Peyer's patch (tissue), 4 donors: ENCODE data around the gene CDH12. TPM values are rescaled to one million over a fixed set of nuclear protein-coding genes. Genes with fewer than 3 reads are reported as not detected.

ENCODE experiments used
- DNase-seq, 3 donors: peaks; one replicate each; pipeline ENCODE4 v3.0.0-alpha.2; 2017 to 2019
- H3K27ac ChIP-seq, 4 donors: fragments of 200-600 bp; sonication (generic); one replicate each; pipeline ENCODE4 v1.5.1; 2016 to 2019
- H3K27me3 ChIP-seq, 2 donors: fragments of 200-600 bp; sonication (generic); one replicate each; pipeline ENCODE4 v1.5.1; 2019
- H3K36me3 ChIP-seq, 3 donors: fragments of 200-600 bp; sonication (generic); one replicate each; pipeline ENCODE4 v1.5.1; 2016 to 2019
- H3K4me1 ChIP-seq, 4 donors: fragments of 200-600 bp; sonication (generic); one replicate each; pipeline ENCODE4 v1.5.1; 2016 to 2019
- H3K4me3 ChIP-seq, 4 donors: fragments of 200-600 bp; sonication (generic); 1 replicate in 3 of 4; 2 replicates in 1 of 4; pipeline ENCODE4 v1.5.1; 2016 to 2019; ENCODE audit warnings: mild to moderate bottlenecking in 1 of 4
- H3K9me3 ChIP-seq, 4 donors: fragments of 200-600 bp; sonication (generic); one replicate each; pipeline ENCODE4 v1.5.1; 2016 to 2019; ENCODE audit warnings: mild to moderate bottlenecking in 1 of 4
- POLR2A ChIP-seq, 2 donors: fragments of 450-650 bp; IDR thresholded peaks; one replicate each; pipeline ENCODE4 v1.5.1; 2017; ENCODE audit warnings: antibody characterized with exemption in 2 of 2, mild to moderate bottlenecking in 2 of 2, moderate library complexity in 2 of 2
- total RNA-seq, 4 donors: library from RNA; depleted of rRNA; stranded (reverse); fragments of >200 nt; gene quantifications; one replicate each; pipeline ENCODE4 v1.1.0, GENCODE V29; 2016
- TF ChIP-seq, protein P1 (sequence below), 6 experiments: fragments of 450-650 bp in 4 of 6; fragments of 200-600 bp in 2 of 6; sonication (generic) in 1 of 6; IDR thresholded peaks; one replicate each; pipeline ENCODE4 v1.5.1; 2017 to 2019; ENCODE audit warnings: antibody characterized with exemption in 6 of 6, mild to moderate bottlenecking in 3 of 6, moderate library complexity in 1 of 6

The CDH12 gene
- total RNA-seq, 4 donors from 2014 or later: not detected

GRCh38 chr5:22076586-22076985, 776.6 kb downstream of the CDH12 start:
- no peak for DNase-seq
- no peaks in the 10 kb centered on the region for H3K9me3 ChIP-seq
- H3K36me3 ChIP-seq: no peaks in the 10 kb centered on the region

GRCh38 chr5:22070186-22070728, 782.9 kb downstream of the CDH12 start:
- TF ChIP-seq POLR2A (IDR thresholded peaks at IDR 0.05): no peak
- TF ChIP-seq, protein P1, sequence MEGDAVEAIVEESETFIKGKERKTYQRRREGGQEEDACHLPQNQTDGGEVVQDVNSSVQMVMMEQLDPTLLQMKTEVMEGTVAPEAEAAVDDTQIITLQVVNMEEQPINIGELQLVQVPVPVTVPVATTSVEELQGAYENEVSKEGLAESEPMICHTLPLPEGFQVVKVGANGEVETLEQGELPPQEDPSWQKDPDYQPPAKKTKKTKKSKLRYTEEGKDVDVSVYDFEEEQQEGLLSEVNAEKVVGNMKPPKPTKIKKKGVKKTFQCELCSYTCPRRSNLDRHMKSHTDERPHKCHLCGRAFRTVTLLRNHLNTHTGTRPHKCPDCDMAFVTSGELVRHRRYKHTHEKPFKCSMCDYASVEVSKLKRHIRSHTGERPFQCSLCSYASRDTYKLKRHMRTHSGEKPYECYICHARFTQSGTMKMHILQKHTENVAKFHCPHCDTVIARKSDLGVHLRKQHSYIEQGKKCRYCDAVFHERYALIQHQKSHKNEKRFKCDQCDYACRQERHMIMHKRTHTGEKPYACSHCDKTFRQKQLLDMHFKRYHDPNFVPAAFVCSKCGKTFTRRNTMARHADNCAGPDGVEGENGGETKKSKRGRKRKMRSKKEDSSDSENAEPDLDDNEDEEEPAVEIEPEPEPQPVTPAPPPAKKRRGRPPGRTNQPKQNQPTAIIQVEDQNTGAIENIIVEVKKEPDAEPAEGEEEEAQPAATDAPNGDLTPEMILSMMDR (IDR thresholded peaks at IDR 0.05): no peak
- Histone ChIP-seq H3K27ac (no peak overlapping the region), H3K4me1 (no peaks in the 10 kb centered on the region), H3K9me3 (no peaks in the 10 kb centered on the region), H3K36me3 (no peaks in the 10 kb centered on the region), H3K4me3 (no peak overlapping the region), H3K27me3 (no peaks in the 10 kb centered on the region)
- no peak for DNase-seq

More at GRCh38 chr5:22076586-22076985, 776.6 kb downstream of the CDH12 start:
- Histone ChIP-seq H3K27ac (no peak overlapping the region), H3K4me1 (no peaks in the 10 kb centered on the region), H3K27me3 (no peaks in the 10 kb centered on the region), H3K4me3 (no peak overlapping the region)
- TF ChIP-seq, protein P1 (IDR thresholded peaks at IDR 0.05): no peak
- no peak for TF ChIP-seq POLR2A (IDR thresholded peaks at IDR 0.05)

- no peak for TF ChIP-seq POLR2A (IDR thresholded peaks at IDR 0.05)
- TF ChIP-seq, protein P1 (IDR thresholded peaks at IDR 0.05): no peak
- no peak for DNase-seq
- no peak overlapping the region for H3K27ac ChIP-seq
- no peaks in the 10 kb centered on the region for H3K36me3 ChIP-seq
- no peaks in the 10 kb centered on the region for H3K9me3 ChIP-seq
- H3K4me3 ChIP-seq: no peak overlapping the region
- no peaks in the 10 kb centered on the region for H3K4me1 ChIP-seq
- H3K27me3 ChIP-seq: no peaks in the 10 kb centered on the region
Measured at GRCh38 chr5:22063717-22064116, 789.4 kb downstream of the CDH12 start.

DNA sequence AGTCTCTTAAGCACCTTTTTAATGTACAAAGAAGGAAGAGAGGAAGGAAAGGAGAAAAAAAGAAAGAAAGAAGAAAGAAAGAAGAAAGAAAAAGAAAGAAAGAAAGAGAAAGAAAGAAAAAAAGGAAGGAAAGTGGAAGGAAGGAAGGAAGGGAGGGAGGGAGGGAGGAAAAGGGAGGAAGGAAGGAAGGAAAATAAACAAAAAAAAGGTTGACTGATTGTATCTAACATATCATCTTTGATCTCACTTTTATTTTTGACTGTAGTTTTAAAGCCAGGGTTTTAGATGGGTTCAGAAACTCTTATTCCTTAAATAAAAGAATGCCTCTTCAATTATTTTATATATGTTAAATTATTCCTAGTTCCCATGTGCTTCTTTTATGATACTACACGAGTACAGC, 794.5 kb downstream of the CDH12 start:
- H3K4me3 ChIP-seq: no peak overlapping the region
- H3K36me3 ChIP-seq: no peaks in the 10 kb centered on the region
- no peak for DNase-seq
- no peaks in the 10 kb centered on the region for H3K9me3 ChIP-seq
- H3K4me1 ChIP-seq: no peaks in the 10 kb centered on the region
- H3K27ac ChIP-seq: no peak overlapping the region
- no peak for TF ChIP-seq POLR2A (IDR thresholded peaks at IDR 0.05)
- TF ChIP-seq, protein P1 (IDR thresholded peaks at IDR 0.05): no peak
- no peaks in the 10 kb centered on the region for H3K27me3 ChIP-seq

- Histone ChIP-seq H3K27me3 (no peaks in the 10 kb centered on the region), H3K4me1 (no peaks in the 10 kb centered on the region), H3K4me3 (no peak overlapping the region), H3K9me3 (no peaks in the 10 kb centered on the region), H3K27ac (no peak overlapping the region), H3K36me3 (no peaks in the 10 kb centered on the region)
- TF ChIP-seq, protein P1 (IDR thresholded peaks at IDR 0.05): no peak
- no peak for TF ChIP-seq POLR2A (IDR thresholded peaks at IDR 0.05)
- no peak for DNase-seq
Measured at GRCh38 chr5:22057012-22057411, 796.1 kb downstream of the CDH12 start.

- no peaks in the 10 kb centered on the region for H3K36me3 ChIP-seq
- no peaks in the 10 kb centered on the region for H3K4me1 ChIP-seq
- H3K27ac ChIP-seq: no peak overlapping the region
- TF ChIP-seq POLR2A (IDR thresholded peaks at IDR 0.05): no peak
- TF ChIP-seq, protein P1 (IDR thresholded peaks at IDR 0.05): no peak
- DNase-seq: no peak
- H3K9me3 ChIP-seq: no peaks in the 10 kb centered on the region
- H3K27me3 ChIP-seq: no peaks in the 10 kb centered on the region
- H3K4me3 ChIP-seq: no peak overlapping the region
Measured at GRCh38 chr5:22056601-22057000, 796.5 kb downstream of the CDH12 start.
